Glutamatergic neuron (in vitro differentiated cells): Measurements from ENCODE around the gene HPSE2. TPM values are rescaled to one million over a fixed set of nuclear protein-coding genes. Genes with fewer than 3 reads are reported as not detected.

ENCODE experiments used
- DNase-seq: peaks from one replicate; pipeline ENCODE4 v3.0.0; 2022
- H3K27ac Mint-ChIP-seq: one replicate; pipeline ENCODE4 v1.8.0; 2020; ENCODE audit warnings: mild to moderate bottlenecking, mixed read lengths, inconsistent platforms; ENCODE audit not compliant: unreplicated experiment
- H3K27me3 Mint-ChIP-seq: one replicate; pipeline ENCODE4 v1.8.0; 2020; ENCODE audit warnings: mild to moderate bottlenecking, moderate library complexity, mixed read lengths, inconsistent platforms; ENCODE audit not compliant: unreplicated experiment
- H3K36me3 Mint-ChIP-seq: one replicate; pipeline ENCODE4 v1.8.0; 2020; ENCODE audit warnings: mild to moderate bottlenecking, mixed read lengths, inconsistent platforms; ENCODE audit not compliant: unreplicated experiment
- H3K4me1 Mint-ChIP-seq: one replicate; pipeline ENCODE4 v1.8.0; 2020; ENCODE audit warnings: mild to moderate bottlenecking, low read depth, mixed read lengths, inconsistent platforms; ENCODE audit not compliant: unreplicated experiment
- H3K4me3 Mint-ChIP-seq: one replicate; pipeline ENCODE4 v1.8.0; 2020; ENCODE audit warnings: mild to moderate bottlenecking, mixed read lengths, inconsistent platforms; ENCODE audit not compliant: unreplicated experiment
- H3K9me3 Mint-ChIP-seq: one replicate; pipeline ENCODE4 v1.8.0; 2020; ENCODE audit warnings: mild to moderate bottlenecking, moderate library complexity, mixed read lengths, inconsistent platforms; ENCODE audit not compliant: unreplicated experiment
- total RNA-seq: library from RNA; stranded (reverse); fragmentation: NEBNext Ultra II Directional; extraction: Animal tissue kit (Norgen Biotek cat#: 25700); gene quantifications from one replicate; pipeline ENCODE4 v1.2.1, GENCODE V29; 2021; ENCODE audit not compliant: unreplicated experiment
- TF ChIP-seq, protein P1 (sequence below): fragments of 200-600 bp; sonication (generic); IDR thresholded peaks from one replicate; pipeline ENCODE4 v1.5.0; 2021; ENCODE audit not compliant: partially characterized antibody, unreplicated experiment

The HPSE2 gene
- total RNA-seq, 1 donor from 2014 or later, result not detected

DNA sequence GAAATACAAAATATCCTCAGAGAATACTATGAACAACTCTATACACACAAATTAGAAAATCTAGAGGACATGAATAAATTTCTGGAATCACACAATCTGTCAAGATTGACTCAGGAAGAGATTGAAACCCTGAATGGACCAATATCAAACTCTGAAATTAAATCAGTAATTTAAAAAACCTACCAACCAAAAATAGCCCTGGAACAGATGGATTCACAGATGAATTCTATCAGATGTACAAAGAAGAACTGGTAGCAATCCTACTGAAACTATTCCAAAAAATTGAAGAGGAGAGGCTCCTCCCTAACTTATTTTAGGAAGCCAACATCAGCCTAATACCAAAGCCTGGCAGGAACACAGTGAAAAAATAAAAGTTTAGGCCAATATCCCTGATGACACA is 190.0 kb downstream of the HPSE2 start:
- Mint-ChIP-seq H3K9me3 (peaks cover 4% of the 10 kb centered on the region), H3K27ac (no peak overlapping the region), H3K4me3 (no peak overlapping the region), H3K36me3 (peaks cover 20% of the 10 kb centered on the region), H3K27me3 (no peaks in the 10 kb centered on the region), H3K4me1 (no peaks in the 10 kb centered on the region)
- TF ChIP-seq, protein P1, sequence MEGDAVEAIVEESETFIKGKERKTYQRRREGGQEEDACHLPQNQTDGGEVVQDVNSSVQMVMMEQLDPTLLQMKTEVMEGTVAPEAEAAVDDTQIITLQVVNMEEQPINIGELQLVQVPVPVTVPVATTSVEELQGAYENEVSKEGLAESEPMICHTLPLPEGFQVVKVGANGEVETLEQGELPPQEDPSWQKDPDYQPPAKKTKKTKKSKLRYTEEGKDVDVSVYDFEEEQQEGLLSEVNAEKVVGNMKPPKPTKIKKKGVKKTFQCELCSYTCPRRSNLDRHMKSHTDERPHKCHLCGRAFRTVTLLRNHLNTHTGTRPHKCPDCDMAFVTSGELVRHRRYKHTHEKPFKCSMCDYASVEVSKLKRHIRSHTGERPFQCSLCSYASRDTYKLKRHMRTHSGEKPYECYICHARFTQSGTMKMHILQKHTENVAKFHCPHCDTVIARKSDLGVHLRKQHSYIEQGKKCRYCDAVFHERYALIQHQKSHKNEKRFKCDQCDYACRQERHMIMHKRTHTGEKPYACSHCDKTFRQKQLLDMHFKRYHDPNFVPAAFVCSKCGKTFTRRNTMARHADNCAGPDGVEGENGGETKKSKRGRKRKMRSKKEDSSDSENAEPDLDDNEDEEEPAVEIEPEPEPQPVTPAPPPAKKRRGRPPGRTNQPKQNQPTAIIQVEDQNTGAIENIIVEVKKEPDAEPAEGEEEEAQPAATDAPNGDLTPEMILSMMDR, result no peak
- no peak for DNase-seq

DNA sequence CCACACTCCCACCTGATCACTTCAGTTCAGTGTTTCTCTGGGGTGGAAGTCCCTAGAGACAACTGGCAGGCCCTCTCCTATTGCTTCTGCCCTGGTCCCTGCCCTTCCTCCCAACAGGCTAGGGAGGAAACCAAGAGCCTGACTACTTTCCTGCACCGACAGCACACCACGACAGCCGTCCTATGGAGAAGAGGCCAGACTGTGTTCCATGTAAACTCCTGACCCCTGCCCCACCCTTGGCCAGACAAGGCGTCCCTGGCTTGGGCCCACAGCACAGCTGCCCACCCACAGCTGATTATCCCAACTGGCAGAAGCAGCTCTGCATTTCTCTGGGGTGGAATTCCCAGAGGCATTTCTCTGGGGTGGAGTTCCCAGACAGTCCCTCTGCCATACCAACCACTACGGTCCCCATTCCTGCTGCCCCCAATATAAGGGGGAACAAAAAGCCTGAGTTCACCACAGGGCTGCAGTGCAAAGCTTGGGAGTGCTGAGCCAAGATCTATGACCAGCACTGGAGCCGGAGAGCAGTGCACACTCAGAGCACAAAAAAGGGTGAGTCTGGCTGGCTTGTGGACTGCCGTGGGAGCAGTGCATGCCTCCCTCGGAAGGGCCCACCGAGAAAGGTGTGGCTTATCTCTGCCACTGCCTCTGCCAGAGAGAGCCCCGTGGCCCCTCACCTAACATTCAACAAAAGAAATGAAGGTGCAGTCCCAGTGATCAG is 193.4 kb downstream of the HPSE2 start:
- TF ChIP-seq, protein P1, result no peak
- no peak for DNase-seq
- H3K4me1 Mint-ChIP-seq, result no peaks in the 10 kb centered on the region

DNA sequence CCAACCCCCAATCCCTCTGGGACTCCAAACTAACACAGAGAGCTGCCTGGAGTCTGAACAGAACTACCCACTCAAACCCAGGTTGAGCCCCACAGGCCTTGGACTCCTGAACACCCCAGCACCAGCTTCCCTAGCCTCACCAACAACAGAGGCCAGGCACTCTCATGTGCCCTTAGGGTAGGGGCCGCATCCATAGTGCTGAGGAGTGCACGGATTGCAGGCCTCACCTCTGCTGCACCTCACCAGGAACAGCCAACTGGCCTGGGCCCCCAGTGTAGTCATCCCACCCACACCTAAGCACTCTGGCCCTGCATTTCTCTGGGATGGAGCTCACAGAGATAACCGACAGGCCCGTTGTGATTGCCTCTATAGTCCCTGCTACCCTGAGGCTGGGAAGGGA is 194.2 kb downstream of the HPSE2 start:
- DNase-seq, result no peak
- Mint-ChIP-seq H3K4me1 (no peaks in the 10 kb centered on the region), H3K9me3 (peaks cover 4% of the 10 kb centered on the region), H3K27me3 (no peaks in the 10 kb centered on the region), H3K36me3 (peaks cover 20% of the 10 kb centered on the region), H3K4me3 (no peak overlapping the region), H3K27ac (no peak overlapping the region)
- TF ChIP-seq, protein P1, result no peak

More for the DNA sequence above, 193.4 kb downstream of the HPSE2 start:
- peaks cover 20% of the 10 kb centered on the region for H3K36me3 Mint-ChIP-seq
- H3K27ac Mint-ChIP-seq, result no peak overlapping the region
- no peaks in the 10 kb centered on the region for H3K27me3 Mint-ChIP-seq
- H3K4me3 Mint-ChIP-seq, result no peak overlapping the region
- H3K9me3 Mint-ChIP-seq, result peaks cover 4% of the 10 kb centered on the region

DNA sequence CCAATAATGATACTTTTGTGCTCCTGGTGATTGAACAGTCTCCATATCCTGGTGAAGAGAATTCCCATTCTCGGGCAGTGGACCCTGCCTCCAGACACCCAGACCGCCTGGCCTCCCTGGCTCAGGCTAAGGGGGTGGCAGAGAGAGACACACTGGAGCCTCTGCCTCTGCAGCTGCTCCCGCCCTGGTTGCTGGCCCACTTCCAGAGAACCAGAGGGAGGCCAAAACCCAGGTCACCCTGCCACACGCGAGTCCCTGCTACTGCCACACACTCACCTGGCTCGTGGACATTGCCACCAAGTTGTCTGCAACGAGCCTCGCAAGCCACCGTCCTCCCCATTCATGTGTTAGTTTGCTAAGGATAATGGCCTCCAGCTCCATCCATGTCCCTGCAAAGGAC is 221.8 kb downstream of the HPSE2 start:
- Mint-ChIP-seq H3K4me1 (no peaks in the 10 kb centered on the region), H3K4me3 (no peak overlapping the region), H3K27ac (no peak overlapping the region), H3K27me3 (no peaks in the 10 kb centered on the region), H3K36me3 (no peaks in the 10 kb centered on the region), H3K9me3 (no peaks in the 10 kb centered on the region)
- TF ChIP-seq, protein P1, result no peak
- no peak for DNase-seq

DNA sequence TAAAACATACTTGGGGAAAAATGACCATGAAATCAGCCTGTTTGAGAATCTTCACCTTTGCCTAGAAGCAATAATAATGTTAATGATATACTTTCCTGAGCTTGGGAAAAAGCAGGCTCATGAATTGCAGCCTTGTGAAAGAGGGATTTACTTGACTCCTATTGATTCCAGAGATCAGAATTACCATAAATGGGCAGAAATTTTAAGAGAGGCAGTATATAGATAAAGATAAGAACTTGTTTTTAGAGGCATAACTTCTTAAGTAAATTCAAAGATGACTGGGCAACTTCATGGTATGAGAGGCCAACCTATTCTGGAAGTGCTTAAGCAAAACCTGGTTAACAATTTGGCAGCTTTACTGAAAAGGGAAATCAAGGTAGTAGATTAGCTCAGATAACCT is 225.4 kb downstream of the HPSE2 start:
- TF ChIP-seq, protein P1, result no peak
- peaks cover 3% of the 10 kb centered on the region for H3K9me3 Mint-ChIP-seq
- peaks cover 7% of the 10 kb centered on the region for H3K36me3 Mint-ChIP-seq
- DNase-seq, result no peak
- H3K27me3 Mint-ChIP-seq, result no peaks in the 10 kb centered on the region
- H3K27ac Mint-ChIP-seq, result no peak overlapping the region
- H3K4me1 Mint-ChIP-seq, result no peaks in the 10 kb centered on the region
- no peak overlapping the region for H3K4me3 Mint-ChIP-seq
